ENCODE results near the gene ZNF366.

The ZNF366 gene

DNA sequence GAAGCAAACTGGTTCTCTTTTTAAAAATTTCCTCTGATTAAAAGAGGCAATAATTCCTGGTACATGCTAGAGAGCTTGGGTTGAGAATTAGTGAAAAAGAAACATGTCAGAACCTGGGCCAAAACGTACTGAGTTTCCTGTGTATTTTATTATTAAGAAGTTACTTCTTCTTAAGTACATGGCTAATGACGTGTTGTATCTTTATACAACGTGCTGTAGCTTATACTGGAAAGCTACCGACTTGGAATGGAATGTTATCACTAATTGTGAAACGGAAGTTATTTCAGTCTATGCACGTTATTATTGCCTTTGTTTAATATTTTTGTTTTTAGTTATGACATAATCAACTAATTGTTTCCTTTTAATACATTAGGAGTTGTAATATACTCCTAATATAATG lies 43.1 kb downstream of the ZNF366 start:
- no peak for DNase-seq (ENCODE audit: low read depth)

- DNase-seq (ENCODE audit: low read depth) = no peak
Measured at GRCh38 chr5:72463449-72464052, 43.7 kb downstream of the ZNF366 start.

- no peak for DNase-seq (ENCODE audit: low read depth)
Measured at GRCh38 chr5:72460413-72460812, 46.8 kb downstream of the ZNF366 start.

GRCh38 chr5:72459913-72460312 lies 47.3 kb downstream of the ZNF366 start:
- no peak for DNase-seq (ENCODE audit: low read depth)

GRCh38 chr5:72459089-72459661 lies 48.0 kb downstream of the ZNF366 start:
- DNase-seq (ENCODE audit: low read depth) = no peak

DNA sequence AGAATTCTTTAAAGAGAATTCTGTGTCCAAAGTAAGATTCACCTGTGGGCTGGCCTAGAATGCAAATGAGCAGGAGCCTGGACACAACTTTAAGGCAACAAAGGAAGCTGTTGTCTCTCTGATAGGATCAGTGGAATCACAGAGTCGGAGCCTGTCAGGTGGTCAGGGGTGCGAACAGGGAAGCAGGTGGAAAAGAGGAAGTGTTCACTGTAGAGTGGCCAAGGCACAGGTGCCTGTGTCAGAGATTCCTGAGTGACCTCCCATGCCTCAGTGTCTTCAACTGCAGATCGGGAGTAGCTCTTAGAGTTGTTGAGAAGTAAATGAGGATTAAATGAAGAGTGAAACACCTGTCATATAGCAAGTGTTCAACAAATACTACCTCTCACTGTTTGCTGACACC lies 48.8 kb downstream of the ZNF366 start:
- DNase-seq (ENCODE audit: low read depth) = no peak

- no peak for DNase-seq (ENCODE audit: low read depth)
Measured at GRCh38 chr5:72457491-72457890, 49.7 kb downstream of the ZNF366 start.

DNA sequence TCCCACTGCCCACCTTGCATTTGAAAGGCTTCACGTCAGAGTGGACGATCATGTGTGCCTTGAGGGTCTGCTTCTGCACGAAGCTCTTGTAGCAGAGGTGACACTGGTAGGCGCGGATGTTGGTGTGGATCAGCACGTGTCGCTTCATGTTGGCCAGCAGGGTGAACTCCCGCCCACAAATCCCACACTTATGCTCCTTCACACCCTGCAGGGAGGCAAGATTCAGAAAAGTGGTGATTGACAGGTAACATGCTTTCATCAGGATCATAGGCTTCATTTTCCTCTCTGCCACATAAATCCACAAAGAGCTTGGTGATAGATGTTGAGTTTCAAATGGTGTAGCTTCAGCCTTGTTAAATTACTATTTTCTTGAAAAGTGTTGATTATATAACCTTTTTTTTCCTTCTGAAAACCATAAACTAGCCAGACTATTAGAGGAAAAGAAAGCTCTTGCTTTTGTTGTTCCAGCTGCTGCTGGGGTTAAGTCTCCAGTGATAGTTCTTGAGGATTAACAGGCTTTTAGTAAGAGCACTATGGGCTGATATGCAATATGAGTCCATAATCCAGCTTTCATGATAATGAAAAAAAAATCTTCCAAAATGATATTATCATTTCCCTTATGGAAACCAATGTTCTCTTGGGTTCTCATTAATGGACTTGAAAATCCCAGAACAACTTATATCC lies 50.7 kb downstream of the ZNF366 start:
- DNase-seq (ENCODE audit: low read depth) = no peak

- no peak for DNase-seq (ENCODE audit: low read depth)
Measured at GRCh38 chr5:72455476-72455875, 51.7 kb downstream of the ZNF366 start.

- DNase-seq (ENCODE audit: low read depth) = no peak
Measured at GRCh38 chr5:72454996-72455395, 52.2 kb downstream of the ZNF366 start.

- DNase-seq (ENCODE audit: low read depth) = no peak
Measured at GRCh38 chr5:72453246-72453775, 53.9 kb downstream of the ZNF366 start.

GRCh38 chr5:72452515-72453245 lies 54.5 kb downstream of the ZNF366 start:
- DNase-seq (ENCODE audit: low read depth) = no peak

- no peak for DNase-seq (ENCODE audit: low read depth)
Measured at GRCh38 chr5:72451741-72452505, 55.3 kb downstream of the ZNF366 start.

DNA sequence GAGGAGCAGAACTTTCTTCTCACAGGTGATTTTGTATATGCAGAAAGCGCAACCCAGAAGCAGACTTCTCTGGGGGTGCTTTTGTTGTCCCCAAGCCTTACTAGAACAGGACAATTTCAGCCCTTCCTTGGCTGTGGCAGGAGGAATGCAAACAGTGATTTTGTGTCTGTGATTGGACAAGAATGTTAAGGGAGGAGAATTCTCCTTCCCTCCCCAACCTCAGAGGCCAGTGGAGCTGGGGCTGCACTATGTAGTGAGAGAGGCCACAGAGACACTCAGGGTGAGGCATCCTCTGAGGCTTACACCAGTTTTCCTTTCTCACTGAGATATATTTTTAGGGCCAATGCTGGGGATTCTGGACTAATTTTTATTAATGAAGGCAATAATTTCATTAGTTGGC lies 58.8 kb downstream of the ZNF366 start:
- no peak for DNase-seq (ENCODE audit: low read depth)

DNA sequence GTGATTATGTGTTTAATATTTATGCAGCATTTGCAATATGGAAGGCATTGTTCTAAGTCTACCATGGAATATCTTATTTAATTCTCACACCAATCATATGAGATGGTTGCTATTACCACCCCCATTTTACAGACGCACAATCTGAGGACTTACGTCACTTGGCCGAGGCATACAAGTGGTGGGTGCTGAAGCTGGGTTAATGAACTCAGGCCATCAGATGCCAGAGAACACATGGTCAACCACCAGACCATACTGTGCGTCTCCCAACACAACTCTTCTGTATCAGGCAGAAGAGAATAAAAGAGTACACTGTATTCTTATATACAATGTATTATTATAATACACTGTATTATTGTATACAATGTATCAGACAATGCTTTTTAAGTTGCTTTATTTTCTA lies 59.5 kb downstream of the ZNF366 start:
- DNase-seq (ENCODE audit: low read depth) = no peak

DNA sequence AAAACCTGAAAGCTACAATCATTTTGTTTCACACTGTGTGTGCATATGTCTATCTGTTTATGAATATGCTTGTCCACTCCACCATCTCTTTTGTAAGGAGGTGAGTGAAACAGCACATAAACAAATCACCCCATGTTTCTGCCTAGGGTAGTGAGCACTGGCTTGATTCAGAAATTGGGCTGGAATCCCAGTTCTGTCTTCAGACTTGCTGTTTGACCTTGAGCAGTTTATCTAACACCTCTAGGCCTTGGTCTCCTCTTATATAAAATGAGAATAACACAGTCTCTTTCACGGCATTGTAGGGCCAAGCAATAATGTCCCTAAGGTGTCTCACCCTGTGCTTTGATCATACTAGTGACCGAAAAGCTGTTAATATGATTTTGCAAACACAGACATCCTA lies 61.2 kb downstream of the ZNF366 start:
- no peak for DNase-seq (ENCODE audit: low read depth)

DNA sequence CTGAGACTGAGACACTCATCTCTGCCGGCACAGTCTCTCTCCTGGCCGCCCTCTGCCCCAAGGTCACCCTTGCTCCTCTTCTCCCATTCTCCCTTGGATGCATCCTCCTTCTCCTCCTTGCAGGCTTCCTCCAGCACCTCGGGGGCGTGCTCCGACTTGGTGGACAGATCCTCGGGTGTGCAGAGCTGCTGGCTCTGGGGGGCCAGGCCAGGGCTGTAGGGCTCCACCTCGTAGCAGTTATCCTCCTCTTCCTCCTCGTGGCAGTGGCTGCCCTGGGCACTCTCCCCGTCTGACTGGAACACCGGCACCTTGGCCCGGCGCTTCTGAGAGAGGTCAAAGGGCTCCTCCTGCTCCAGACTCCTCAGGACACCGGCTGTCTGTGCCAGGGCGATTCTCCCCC lies 63.3 kb downstream of the ZNF366 start:
- no peak for DNase-seq (ENCODE audit: low read depth)

DNA sequence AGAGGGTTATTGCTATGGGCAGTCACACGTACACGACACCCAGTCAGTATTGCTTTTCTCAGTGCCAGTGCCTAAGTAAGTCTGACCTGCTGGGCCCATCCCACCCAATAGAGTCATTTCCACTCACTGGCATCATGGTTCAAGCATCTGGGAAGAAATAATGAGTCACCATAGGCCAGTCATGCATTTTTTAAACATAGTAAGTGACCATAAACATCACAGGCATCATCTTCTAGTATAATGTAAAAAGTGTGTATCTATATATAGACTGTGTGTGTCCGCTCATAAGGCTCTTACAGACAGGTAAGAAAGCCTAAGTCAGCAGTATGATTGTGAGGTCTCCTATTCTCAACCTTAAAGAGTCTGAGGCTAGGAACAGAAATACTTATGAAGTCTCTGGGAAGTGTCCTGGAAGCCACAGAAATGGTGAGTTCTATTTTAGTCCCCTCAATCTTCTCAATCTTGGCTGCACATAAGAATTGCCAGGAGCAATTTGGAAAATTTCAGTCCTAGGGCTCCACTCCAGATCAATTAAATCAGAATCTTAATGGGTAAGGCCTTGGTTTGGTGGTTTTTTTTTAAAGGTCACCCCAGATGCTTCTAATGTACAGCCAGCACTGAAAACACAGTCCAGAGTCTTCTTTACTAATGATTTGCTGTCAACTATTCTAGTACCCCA lies 65.2 kb downstream of the ZNF366 start:
- no peak for DNase-seq (ENCODE audit: low read depth)

DNA sequence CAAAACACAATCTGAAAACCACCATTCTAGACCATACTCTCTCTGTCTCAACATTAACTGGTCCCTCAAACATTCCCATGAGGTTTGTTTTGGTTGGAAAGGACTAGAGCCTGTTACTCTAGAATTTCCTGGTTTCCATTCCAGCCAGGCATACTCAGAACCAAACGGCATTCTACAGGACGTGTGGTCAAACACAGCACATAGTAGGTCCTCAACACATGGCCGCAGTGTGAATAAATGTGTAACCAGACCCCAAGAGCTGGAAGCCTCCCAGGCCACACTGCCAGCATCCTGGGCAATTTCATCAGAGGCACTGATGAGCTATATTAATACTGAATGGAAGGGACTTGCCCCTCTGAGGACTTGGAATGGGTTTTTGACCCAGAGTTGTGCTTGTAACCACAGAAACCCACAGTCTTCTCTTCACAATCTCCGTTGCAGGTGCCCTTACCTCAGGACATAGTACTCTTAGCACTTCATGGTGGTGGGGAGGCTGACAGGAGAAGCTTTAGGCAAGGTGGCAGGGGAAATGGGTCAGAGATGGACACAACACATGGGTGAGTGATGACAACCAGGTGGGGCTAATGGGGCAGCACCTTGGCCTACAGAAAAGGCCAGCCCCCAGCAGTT lies 66.0 kb downstream of the ZNF366 start:
- DNase-seq (ENCODE audit: low read depth) = no peak

GRCh38 chr5:72440207-72440638 lies 67.0 kb downstream of the ZNF366 start:
- DNase-seq (ENCODE audit: low read depth) = no peak

DNA sequence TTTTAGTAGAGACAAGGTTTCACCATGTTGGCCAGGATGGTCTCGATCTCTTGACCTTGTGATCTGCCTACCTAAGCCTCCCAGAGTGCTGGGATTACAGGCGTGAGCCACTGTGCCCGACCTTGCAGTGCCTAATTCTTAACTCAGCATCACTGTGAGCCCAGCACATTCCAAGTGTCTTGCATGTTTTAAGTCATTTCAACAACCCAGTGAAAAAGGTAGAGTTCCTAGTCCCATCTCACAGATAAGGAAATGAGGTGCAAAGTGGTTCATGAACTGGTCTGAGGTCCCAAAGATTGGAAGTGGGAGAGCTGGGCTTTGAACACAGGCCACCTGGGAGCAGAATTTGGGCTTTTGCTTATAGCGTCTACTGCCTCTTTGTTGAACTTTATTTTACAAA lies 68.0 kb downstream of the ZNF366 start:
- no peak for DNase-seq (ENCODE audit: low read depth)
